GM12801 (cell line): ENCODE measurements around the gene CFAP58.

Experiments used
- TF ChIP-seq, protein P1 (sequence below): IDR thresholded peaks from one replicate; pipeline ENCODE4 v1.5.1; 2011; ENCODE audit warnings: control low read depth; ENCODE audit not compliant: insufficient read length; ENCODE audit errors: extremely low read depth

Gene CFAP58

DNA sequence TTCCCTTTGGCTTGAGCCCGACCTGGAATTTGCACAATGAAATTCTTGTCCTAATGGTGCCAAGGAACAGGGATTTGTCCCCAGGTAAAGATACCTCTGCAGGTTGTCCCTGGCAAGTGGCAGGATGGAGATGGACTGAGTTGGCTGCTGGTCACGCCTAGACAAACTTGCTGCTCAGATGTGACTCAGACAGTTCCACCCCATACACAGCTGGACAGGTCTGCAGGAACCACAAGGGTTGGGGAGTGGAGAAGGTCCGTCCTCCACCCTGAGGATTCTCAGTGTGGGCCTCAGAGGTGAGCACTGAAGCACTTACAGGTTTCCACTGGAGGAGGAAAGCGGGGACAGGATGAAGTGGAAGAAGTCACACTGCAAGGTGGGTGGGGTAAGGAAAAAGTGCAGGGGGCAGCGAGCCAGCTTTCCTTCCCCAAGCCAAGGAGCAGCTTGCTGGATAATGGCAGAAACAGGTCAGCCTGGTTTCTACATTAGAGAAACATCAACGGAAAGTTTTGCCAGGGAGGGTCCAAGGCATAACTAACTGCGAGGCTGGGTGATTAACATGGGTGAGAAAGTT lies 35.8 kb upstream of the CFAP58 start:
- TF ChIP-seq, protein P1, sequence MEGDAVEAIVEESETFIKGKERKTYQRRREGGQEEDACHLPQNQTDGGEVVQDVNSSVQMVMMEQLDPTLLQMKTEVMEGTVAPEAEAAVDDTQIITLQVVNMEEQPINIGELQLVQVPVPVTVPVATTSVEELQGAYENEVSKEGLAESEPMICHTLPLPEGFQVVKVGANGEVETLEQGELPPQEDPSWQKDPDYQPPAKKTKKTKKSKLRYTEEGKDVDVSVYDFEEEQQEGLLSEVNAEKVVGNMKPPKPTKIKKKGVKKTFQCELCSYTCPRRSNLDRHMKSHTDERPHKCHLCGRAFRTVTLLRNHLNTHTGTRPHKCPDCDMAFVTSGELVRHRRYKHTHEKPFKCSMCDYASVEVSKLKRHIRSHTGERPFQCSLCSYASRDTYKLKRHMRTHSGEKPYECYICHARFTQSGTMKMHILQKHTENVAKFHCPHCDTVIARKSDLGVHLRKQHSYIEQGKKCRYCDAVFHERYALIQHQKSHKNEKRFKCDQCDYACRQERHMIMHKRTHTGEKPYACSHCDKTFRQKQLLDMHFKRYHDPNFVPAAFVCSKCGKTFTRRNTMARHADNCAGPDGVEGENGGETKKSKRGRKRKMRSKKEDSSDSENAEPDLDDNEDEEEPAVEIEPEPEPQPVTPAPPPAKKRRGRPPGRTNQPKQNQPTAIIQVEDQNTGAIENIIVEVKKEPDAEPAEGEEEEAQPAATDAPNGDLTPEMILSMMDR = no peak

DNA sequence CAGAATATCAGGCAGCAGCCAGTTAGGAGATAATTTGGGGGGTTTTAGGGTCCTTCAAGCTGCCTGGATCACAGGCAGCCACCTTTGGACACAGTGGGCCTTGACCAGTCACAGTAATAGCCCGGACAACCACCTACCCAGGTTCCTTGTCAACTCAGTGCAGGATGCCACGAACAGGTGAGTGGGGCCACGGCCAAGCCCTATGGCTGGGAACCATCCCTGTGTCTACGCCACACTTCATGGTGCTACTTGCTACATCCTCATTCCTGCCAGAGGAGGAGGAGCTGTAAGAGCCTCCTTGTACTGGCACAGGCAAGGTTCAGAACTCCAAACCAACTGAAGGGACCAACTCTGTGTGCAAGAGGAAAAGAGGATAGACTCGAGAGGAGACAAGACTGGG lies 35.3 kb upstream of the CFAP58 start:
- TF ChIP-seq, protein P1 = no peak

DNA sequence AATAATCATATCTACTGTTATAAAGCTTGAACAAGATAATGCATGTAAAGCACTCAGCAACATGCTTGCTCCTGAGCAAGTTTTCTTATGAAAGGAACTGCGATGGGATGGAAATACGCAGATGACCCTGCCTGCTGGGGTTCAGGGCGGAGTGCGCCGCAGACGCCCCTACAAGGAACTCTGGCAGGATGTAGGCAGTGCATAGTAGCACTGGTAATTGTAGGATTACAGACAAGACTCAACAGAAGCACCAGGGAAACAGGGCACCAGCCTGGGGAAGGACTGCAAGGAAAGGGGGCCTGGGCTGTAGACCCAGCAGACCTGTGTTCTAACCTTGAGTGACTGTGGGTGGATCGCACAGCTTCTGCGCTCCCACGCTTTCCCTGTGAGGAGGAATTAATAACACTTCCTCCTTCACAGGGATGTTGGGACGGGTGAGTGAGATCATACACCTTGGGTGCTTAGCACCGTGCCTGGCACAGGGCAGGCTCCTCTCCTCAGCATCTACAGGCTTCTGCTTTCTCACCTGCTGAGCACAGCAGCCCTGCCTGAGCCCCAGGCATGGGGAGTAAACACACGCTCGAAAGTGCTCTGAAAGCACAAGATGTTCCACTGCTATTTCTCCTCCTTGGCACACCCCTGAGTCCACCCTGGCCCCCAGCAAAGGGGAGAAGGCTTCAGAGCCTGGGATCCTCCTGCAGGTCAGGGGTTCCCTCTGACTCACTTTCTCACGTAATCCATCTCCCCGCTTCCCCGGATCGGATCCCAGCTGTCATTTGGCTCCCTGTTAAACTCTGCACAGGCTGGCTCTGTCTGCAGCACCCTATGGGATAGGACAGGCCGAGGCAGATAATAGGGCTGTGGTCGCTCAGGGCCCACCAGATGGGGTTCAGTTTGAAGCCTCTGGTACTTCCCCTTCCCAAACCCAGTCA lies 34.6 kb upstream of the CFAP58 start:
- TF ChIP-seq, protein P1 = no peak

DNA sequence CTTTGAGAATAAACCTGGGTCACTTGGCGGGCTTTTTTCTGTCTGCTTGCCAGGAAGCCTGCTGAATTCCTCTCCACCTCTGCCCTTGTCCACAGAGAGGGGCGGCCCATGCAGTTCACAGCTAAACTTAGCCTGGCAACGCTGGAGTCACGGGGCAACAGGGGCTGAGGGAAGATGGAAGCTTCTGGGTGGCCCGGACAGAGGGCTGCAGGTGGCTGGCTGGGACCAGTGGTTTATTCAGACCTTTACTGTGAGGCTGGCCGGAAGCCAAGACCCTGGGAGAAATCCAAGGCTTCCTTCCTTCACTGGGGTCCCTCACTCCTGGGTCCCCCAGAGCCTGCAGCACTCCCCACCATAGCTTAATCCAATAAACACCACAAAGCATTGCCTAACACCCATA lies 32.4 kb upstream of the CFAP58 start:
- TF ChIP-seq, protein P1 = no peak

DNA sequence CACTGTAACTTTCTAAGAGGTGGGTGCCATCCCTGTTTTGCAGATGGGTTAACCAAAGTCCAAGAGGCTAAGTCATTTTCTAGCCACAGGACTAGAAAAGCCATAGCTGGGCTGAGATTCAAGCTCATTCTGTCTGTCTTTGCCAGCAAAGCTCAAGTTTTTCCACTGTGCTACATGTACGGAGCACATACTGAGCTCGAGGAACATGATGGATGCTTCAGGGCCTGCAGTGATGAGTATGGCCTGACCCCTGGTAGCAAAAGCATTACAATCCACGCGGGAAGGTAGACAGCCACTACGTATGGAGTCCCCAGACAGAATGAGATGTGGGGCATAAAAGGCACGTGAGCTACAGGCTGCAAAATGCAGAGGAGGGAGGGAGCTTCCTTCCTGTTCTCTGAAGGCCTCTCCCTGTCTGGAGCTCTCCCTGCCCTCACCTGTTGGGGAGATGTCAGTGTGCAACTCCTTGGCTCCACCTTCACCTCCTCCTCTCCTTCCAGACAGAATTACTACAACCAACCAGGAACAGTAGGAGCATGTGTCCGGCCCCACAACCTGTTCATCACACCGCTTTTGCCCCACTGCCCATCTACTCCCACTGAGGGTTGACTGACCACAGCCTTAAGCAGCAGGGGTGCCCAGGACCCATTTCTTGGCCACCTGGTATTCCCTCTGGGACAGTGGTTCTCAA lies 31.8 kb upstream of the CFAP58 start:
- TF ChIP-seq, protein P1 = no peak

DNA sequence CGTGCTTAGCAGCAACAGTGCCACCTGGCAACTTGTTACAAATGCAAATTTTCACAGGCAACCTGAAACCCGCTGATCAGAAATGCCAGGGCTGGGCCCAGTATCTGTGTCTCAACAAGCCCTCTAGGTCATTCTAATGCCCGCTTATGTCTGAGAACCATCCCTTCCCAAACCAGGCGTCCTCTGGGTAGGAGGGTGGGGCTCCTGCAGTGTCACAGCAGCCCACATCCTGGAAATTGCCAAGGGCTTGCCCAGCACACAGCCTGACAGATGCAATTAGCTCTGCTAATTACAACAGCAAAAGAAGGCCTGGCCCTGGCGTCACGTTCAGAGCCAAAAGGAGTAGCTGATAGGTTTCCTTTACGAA lies 31.2 kb upstream of the CFAP58 start:
- TF ChIP-seq, protein P1 = no peak

DNA sequence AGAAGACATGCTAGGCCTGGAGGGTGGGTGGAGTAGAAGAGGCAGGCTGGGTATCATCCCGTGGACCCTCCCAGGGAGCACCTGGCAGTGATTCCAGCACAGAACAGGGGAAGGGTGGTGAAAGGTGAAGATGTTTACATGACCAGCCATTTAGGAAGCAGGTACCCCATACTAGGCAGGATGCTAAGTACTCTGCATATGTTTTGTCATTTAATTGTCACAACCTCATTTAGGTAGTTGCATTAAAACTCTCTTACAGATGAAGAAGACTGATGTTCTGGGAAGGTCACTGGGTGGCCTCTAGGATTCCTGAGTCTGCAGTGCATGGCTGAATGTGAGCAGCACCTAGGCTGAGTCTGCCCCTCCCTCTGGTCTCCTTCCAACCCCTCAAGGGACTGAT lies 30.5 kb upstream of the CFAP58 start:
- TF ChIP-seq, protein P1 = no peak
